ENCODE measurements around the gene FMO4. TPM values are rescaled to one million over a fixed set of nuclear protein-coding genes. Genes with fewer than 3 reads are reported as not detected.

The FMO4 gene

Small RNA genes lying within 50 kb of the gene (small RNA-seq; reads per million reads assigned to genes)
- not detected for gene SRP14P4
